HEK293 (cell line): ENCODE data around the gene INO80B.

ENCODE experiments used
- CTCF ChIA-PET: fragments of 350-600 bp; formaldehyde crosslinking; extraction: SDS; loops from one replicate; lab custom pipeline; 2021; ENCODE audit warnings: antibody characterized with exemption; lab: Yijun Ruan, JAX
- POLR2A ChIA-PET: fragments of 300-600 bp; formaldehyde crosslinking; extraction: SDS; loops from one replicate; lab custom pipeline; 2020; ENCODE audit warnings: antibody characterized with exemption, inconsistent platforms; lab: Yijun Ruan, JAX
- H3K27ac ChIP-seq: fragments of 200-500 bp; sonication (Bioruptor generic); 2 replicates; pipeline ENCODE4 v1.5.1; 2014; ENCODE audit warnings: low read depth, low read length, control low read depth, inconsistent platforms; ENCODE audit errors: extremely low read depth
- H3K36me3 ChIP-seq, 2 experiments: fragments of 200-500 bp in 1 of 2; sonication (Bioruptor generic) in 1 of 2; 1 replicate in 1 of 2; 2 replicates in 1 of 2; pipeline ENCODE4 v1.5.1; 2014 to 2017; ENCODE audit warnings: inconsistent platforms in 2 of 2, low read length in 2 of 2; ENCODE audit not compliant: control insufficient read depth in 2 of 2, insufficient read depth in 1 of 2
- H3K4me1 ChIP-seq: fragments of 200-500 bp; sonication (Bioruptor generic); 2 replicates; pipeline ENCODE4 v1.5.1; 2014; ENCODE audit warnings: mild to moderate bottlenecking, low read length, inconsistent platforms; ENCODE audit not compliant: control insufficient read depth, insufficient read depth
- H3K4me3 ChIP-seq: 2 replicates; pipeline ENCODE4 v1.5.1; 2011; ENCODE audit warnings: low read depth, mild to moderate bottlenecking, control low read depth, low read length, moderate library complexity
- H3K9me3 ChIP-seq: fragments of 200-500 bp; sonication (Bioruptor generic); 2 replicates; pipeline ENCODE4 v1.5.1; 2014; ENCODE audit warnings: low read depth, low read length, inconsistent platforms; ENCODE audit not compliant: control insufficient read depth, insufficient read depth
- EGR2 ChIP-seq: fragments of 450-650 bp; formaldehyde crosslinking; IDR thresholded peaks from 2 replicates; pipeline ENCODE4 v1.5.1; 2016; ENCODE audit warnings: low read depth, missing biosample characterization, missing genetic modification characterization
- ELK4 ChIP-seq: IDR thresholded peaks from 2 replicates; pipeline ENCODE4 v1.6.1; 2011; ENCODE audit warnings: mild to moderate bottlenecking, low read depth, low read length, borderline replicate concordance
- KLF9 ChIP-seq: fragments of 450-650 bp; formaldehyde crosslinking; IDR thresholded peaks from 2 replicates; pipeline ENCODE4 v1.5.1; 2016; ENCODE audit warnings: missing biosample characterization, missing genetic modification characterization, low read depth
- PRDM1 ChIP-seq: fragments of 450-650 bp; formaldehyde crosslinking; IDR thresholded peaks from 2 replicates; pipeline ENCODE4; 2016; ENCODE audit warnings: missing biosample characterization, missing genetic modification characterization
- ZNF114 ChIP-seq: fragments of 450-650 bp; formaldehyde crosslinking; IDR thresholded peaks from 2 replicates; pipeline ENCODE4 v1.5.0; 2017; ENCODE audit warnings: missing biosample characterization, missing genetic modification characterization
- ZNF138 ChIP-seq: fragments of 450-650 bp; formaldehyde crosslinking; IDR thresholded peaks from 2 replicates; pipeline ENCODE4 v1.5.1; 2016; ENCODE audit warnings: missing biosample characterization, missing genetic modification characterization, borderline replicate concordance
- ZNF2 ChIP-seq: fragments of 450-650 bp; formaldehyde crosslinking; IDR thresholded peaks from 2 replicates; pipeline ENCODE4 v1.5.1; 2016; ENCODE audit warnings: missing biosample characterization, missing genetic modification characterization
- ZNF23 ChIP-seq: fragments of 450-650 bp; formaldehyde crosslinking; IDR thresholded peaks from 2 replicates; pipeline ENCODE4 v1.5.1; 2016; ENCODE audit warnings: missing biosample characterization, missing genetic modification characterization, borderline replicate concordance
- ZNF423 ChIP-seq: fragments of 450-650 bp; formaldehyde crosslinking; IDR thresholded peaks from 2 replicates; pipeline ENCODE4 v1.5.1; 2016; ENCODE audit warnings: missing biosample characterization, missing genetic modification characterization
- ZNF501 ChIP-seq: fragments of 450-650 bp; formaldehyde crosslinking; IDR thresholded peaks from 2 replicates; pipeline ENCODE4 v1.5.1; 2016; ENCODE audit warnings: missing biosample characterization, missing genetic modification characterization
- ZNF514 ChIP-seq: fragments of 450-650 bp; formaldehyde crosslinking; IDR thresholded peaks from 2 replicates; pipeline ENCODE4 v1.5.1; 2016; ENCODE audit warnings: missing biosample characterization, missing genetic modification characterization
- ZNF521 ChIP-seq: fragments of 450-650 bp; formaldehyde crosslinking; IDR thresholded peaks from 2 replicates; pipeline ENCODE4 v1.5.1; 2017; ENCODE audit warnings: missing biosample characterization, mild to moderate bottlenecking, missing genetic modification characterization
- ZNF549 ChIP-seq: fragments of 450-650 bp; IDR thresholded peaks from 2 replicates; pipeline ENCODE4 v1.5.1; 2018; ENCODE audit warnings: missing biosample characterization, missing genetic modification characterization, mild to moderate bottlenecking, inconsistent platforms, moderate library complexity
- ZNF596 ChIP-seq: fragments of 450-650 bp; IDR thresholded peaks from 2 replicates; pipeline ENCODE4 v1.5.0; 2018; ENCODE audit warnings: missing biosample characterization, mild to moderate bottlenecking, missing genetic modification characterization, moderate library complexity
- ZNF610 ChIP-seq: fragments of 450-650 bp; formaldehyde crosslinking; IDR thresholded peaks from 2 replicates; pipeline ENCODE4 v1.5.1; 2016; ENCODE audit warnings: missing biosample characterization, missing genetic modification characterization, borderline replicate concordance
- ZNF658 ChIP-seq: fragments of 450-650 bp; formaldehyde crosslinking; IDR thresholded peaks from 2 replicates; pipeline ENCODE4; 2016; ENCODE audit warnings: missing biosample characterization, missing genetic modification characterization
- TF ChIP-seq, protein P1 (sequence below): fragments of 450-650 bp; formaldehyde crosslinking; IDR thresholded peaks from 2 replicates; pipeline ENCODE4 v1.5.1; 2016; ENCODE audit warnings: missing biosample characterization, missing genetic modification characterization, borderline replicate concordance
- TF ChIP-seq, protein P2 (sequence below): fragments of 450-650 bp; formaldehyde crosslinking; IDR thresholded peaks from 2 replicates; pipeline ENCODE4 v1.5.1; 2016; ENCODE audit warnings: missing biosample characterization, missing genetic modification characterization
- TF ChIP-seq, protein P3 (sequence below): fragments of 450-650 bp; formaldehyde crosslinking; IDR thresholded peaks from 2 replicates; pipeline ENCODE4 v1.5.1; 2016; ENCODE audit warnings: missing biosample characterization, missing genetic modification characterization
- TF ChIP-seq, protein P4 (sequence below): fragments of 450-650 bp; formaldehyde crosslinking; IDR thresholded peaks from 2 replicates; pipeline ENCODE4 v1.5.1; 2017; ENCODE audit warnings: missing biosample characterization, missing genetic modification characterization

INO80B gene

DNA sequence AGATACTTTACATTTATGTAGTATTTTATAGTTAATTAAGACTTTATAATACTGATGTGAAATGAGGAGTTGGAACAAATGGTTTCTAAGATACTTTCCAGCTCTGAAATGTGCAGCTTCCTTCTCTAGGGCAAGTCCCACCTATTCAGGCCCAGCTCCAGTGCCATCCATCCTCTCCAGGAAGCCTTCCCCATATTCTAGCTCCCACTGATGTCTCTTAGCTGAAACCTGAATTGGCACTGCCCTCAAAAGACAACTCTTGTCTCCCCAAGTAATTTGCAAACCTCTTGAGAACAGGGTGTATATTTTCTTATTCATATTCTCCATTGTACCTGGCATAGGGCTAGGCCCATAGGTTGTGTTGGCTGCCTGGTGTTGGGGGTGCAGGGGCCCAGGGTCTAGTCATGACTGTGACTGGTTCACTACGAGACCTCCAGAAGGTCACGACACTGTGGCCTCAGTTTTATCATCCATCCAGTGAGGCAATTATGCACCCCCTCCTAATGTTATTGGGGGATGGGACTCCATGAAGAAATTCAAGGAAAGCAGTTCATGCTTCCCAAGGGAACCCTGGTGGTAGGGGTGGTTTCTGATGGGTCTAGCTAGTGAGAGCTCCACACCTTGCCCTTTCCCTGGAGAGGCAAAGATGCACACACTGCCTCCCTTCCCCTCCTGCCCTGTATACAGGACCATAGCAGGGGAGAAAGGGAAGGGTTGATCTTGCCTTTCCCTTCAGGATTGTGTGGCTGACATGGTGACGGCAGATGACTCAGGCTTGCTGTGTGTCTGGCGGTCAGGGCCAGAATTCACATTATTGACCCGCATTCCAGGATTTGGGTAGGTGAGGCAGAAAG lies 30.5 kb upstream of the INO80B start:
- TF ChIP-seq EGR2 (tag by site-specific recombination): no peak
- TF ChIP-seq ZNF610: no peak
- TF ChIP-seq, protein P1, sequence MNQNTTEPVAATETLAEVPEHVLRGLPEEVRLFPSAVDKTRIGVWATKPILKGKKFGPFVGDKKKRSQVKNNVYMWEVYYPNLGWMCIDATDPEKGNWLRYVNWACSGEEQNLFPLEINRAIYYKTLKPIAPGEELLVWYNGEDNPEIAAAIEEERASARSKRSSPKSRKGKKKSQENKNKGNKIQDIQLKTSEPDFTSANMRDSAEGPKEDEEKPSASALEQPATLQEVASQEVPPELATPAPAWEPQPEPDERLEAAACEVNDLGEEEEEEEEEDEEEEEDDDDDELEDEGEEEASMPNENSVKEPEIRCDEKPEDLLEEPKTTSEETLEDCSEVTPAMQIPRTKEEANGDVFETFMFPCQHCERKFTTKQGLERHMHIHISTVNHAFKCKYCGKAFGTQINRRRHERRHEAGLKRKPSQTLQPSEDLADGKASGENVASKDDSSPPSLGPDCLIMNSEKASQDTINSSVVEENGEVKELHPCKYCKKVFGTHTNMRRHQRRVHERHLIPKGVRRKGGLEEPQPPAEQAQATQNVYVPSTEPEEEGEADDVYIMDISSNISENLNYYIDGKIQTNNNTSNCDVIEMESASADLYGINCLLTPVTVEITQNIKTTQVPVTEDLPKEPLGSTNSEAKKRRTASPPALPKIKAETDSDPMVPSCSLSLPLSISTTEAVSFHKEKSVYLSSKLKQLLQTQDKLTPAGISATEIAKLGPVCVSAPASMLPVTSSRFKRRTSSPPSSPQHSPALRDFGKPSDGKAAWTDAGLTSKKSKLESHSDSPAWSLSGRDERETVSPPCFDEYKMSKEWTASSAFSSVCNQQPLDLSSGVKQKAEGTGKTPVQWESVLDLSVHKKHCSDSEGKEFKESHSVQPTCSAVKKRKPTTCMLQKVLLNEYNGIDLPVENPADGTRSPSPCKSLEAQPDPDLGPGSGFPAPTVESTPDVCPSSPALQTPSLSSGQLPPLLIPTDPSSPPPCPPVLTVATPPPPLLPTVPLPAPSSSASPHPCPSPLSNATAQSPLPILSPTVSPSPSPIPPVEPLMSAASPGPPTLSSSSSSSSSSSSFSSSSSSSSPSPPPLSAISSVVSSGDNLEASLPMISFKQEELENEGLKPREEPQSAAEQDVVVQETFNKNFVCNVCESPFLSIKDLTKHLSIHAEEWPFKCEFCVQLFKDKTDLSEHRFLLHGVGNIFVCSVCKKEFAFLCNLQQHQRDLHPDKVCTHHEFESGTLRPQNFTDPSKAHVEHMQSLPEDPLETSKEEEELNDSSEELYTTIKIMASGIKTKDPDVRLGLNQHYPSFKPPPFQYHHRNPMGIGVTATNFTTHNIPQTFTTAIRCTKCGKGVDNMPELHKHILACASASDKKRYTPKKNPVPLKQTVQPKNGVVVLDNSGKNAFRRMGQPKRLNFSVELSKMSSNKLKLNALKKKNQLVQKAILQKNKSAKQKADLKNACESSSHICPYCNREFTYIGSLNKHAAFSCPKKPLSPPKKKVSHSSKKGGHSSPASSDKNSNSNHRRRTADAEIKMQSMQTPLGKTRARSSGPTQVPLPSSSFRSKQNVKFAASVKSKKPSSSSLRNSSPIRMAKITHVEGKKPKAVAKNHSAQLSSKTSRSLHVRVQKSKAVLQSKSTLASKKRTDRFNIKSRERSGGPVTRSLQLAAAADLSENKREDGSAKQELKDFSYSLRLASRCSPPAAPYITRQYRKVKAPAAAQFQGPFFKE (tag by site-specific recombination): no peak
- TF ChIP-seq ZNF521 (tag by site-specific recombination): no peak
- no peak for TF ChIP-seq ZNF423 (tag by site-specific recombination)
- TF ChIP-seq ZNF138: no peak
- no peak for TF ChIP-seq ZNF114 (tag by site-specific recombination)
- TF ChIP-seq PRDM1 (tag by site-specific recombination): peak; percentile 65
- TF ChIP-seq, protein P2, sequence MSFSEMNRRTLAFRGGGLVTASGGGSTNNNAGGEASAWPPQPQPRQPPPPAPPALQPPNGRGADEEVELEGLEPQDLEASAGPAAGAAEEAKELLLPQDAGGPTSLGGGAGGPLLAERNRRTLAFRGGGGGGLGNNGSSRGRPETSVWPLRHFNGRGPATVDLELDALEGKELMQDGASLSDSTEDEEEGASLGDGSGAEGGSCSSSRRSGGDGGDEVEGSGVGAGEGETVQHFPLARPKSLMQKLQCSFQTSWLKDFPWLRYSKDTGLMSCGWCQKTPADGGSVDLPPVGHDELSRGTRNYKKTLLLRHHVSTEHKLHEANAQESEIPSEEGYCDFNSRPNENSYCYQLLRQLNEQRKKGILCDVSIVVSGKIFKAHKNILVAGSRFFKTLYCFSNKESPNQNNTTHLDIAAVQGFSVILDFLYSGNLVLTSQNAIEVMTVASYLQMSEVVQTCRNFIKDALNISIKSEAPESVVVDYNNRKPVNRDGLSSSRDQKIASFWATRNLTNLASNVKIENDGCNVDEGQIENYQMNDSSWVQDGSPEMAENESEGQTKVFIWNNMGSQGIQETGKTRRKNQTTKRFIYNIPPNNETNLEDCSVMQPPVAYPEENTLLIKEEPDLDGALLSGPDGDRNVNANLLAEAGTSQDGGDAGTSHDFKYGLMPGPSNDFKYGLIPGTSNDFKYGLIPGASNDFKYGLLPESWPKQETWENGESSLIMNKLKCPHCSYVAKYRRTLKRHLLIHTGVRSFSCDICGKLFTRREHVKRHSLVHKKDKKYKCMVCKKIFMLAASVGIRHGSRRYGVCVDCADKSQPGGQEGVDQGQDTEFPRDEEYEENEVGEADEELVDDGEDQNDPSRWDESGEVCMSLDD (tag by site-specific recombination): no peak
- ChIA-PET POLR2A (interaction anchor here (0.5 to 3.3 kb wide), 4 partner anchors 16 to 34 kb away, joined by 4 to 17 read pairs (median 6); partner anchors contain the start of gene WBP1), CTCF (interaction anchor here (0.6 to 0.9 kb wide), 2 partner anchors 26 to 161 kb away, joined by 3 read pairs; no protein-coding TSS in a partner anchor)
- peaks cover 15 to 57% of the 10 kb centered on the region in 2 experiments; a peak in 2 of 3 replicates for H3K36me3 ChIP-seq
- no peak overlapping the region for H3K27ac ChIP-seq
- H3K4me3 ChIP-seq: no peak overlapping the region
- H3K4me1 ChIP-seq: no peaks in the 10 kb centered on the region; the same call in 1 of the 2 replicates
- H3K9me3 ChIP-seq: no peaks in the 10 kb centered on the region

DNA sequence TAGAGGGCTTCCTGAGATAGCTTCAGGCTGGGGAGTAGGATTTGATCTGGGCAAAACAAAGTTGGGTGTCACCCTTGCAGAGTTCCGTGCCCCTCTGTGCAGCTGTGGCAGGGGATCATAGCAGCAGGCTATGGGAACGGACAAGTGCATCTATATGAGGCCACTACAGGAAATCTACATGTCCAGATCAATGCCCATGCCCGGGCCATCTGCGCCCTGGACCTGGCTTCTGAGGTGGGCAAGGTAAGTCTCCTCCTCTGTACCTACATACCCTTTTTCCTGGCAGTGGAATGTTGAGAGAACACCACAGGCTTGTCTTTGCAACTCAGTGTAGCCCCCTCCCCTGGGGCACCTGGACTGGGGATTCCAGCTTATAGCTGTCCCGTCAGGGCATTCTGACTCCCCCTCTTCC lies 29.9 kb upstream of the INO80B start:
- Histone ChIP-seq H3K36me3 (peaks cover 16 to 63% of the 10 kb centered on the region in 2 experiments; a peak in 2 of 3 replicates), H3K9me3 (no peaks in the 10 kb centered on the region), H3K27ac (no peak overlapping the region), H3K4me1 (no peaks in the 10 kb centered on the region; the same call in 1 of the 2 replicates), H3K4me3 (no peak overlapping the region)
- ChIA-PET POLR2A (interaction anchor here (1.6 to 3.3 kb wide), 3 partner anchors 15 to 34 kb away, joined by 5 to 17 read pairs (median 8); partner anchors contain the start of gene WBP1), CTCF (interaction anchor here (0.9 kb wide), 1 partner anchor 27 kb away, joined by 3 read pairs; no protein-coding TSS in a partner anchor)
- TF ChIP-seq ZNF658 (no peak), ZNF514 (tag by site-specific recombination) (no peak), ZNF549 (tag by site-specific recombination) (no peak), ZNF501 (tag by site-specific recombination) (no peak), ZNF23 (tag by site-specific recombination) (no peak), KLF9 (no peak), ELK4 (no peak), ZNF2 (tag by site-specific recombination) (no peak), ZNF596 (no peak)
- TF ChIP-seq, protein P3, sequence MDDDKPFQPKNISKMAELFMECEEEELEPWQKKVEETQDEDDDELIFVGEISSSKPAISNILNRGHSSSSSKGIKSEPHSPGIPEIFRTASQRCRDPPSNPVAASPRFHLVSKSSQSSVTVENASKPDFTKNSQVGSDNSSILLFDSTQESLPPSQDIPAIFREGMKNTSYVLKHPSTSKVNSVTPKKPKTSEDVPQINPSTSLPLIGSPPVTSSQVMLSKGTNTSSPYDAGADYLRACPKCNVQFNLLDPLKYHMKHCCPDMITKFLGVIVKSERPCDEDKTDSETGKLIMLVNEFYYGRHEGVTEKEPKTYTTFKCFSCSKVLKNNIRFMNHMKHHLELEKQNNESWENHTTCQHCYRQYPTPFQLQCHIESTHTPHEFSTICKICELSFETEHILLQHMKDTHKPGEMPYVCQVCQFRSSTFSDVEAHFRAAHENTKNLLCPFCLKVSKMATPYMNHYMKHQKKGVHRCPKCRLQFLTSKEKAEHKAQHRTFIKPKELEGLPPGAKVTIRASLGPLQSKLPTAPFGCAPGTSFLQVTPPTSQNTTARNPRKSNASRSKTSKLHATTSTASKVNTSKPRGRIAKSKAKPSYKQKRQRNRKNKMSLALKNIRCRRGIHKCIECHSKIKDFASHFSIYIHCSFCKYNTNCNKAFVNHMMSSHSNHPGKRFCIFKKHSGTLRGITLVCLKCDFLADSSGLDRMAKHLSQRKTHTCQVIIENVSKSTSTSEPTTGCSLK: no peak
- TF ChIP-seq, protein P4, sequence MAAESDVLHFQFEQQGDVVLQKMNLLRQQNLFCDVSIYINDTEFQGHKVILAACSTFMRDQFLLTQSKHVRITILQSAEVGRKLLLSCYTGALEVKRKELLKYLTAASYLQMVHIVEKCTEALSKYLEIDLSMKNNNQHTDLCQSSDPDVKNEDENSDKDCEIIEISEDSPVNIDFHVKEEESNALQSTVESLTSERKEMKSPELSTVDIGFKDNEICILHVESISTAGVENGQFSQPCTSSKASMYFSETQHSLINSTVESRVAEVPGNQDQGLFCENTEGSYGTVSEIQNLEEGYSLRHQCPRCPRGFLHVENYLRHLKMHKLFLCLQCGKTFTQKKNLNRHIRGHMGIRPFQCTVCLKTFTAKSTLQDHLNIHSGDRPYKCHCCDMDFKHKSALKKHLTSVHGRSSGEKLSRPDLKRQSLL: no peak
